CD8-positive, alpha-beta memory T cell (primary cell): Measurements from ENCODE around the gene DGKB. TPM values are rescaled to one million over a fixed set of nuclear protein-coding genes. Genes with fewer than 3 reads are reported as not detected.

Experiments
- CTCF ChIA-PET: fragments of 350-600 bp; sonication (Branson Sonifier 250); formaldehyde crosslinking; loops from one replicate; lab custom pipeline; 2021; ENCODE audit warnings: antibody characterized with exemption; lab: Charles Lee
- POLR2A ChIA-PET: fragments of 350-600 bp; sonication (Branson Sonifier 250); formaldehyde crosslinking; loops from one replicate; lab custom pipeline; 2021; ENCODE audit warnings: antibody characterized with exemption; lab: Charles Lee
- DNase-seq, 5 donors: peaks; one replicate each; pipeline versions ENCODE4 v3.0.0 to v3.0.0-alpha.2; 2020 to 2022; ENCODE audit warnings: mixed read lengths in 1 of 5
- H3K27ac ChIP-seq: one replicate; pipeline ENCODE4 v1.7.0; 2013; ENCODE audit warnings: low read depth, mild to moderate bottlenecking, low read length, moderate library complexity
- H3K27me3 ChIP-seq: 2 replicates; pipeline ENCODE4 v1.7.0; 2013; ENCODE audit warnings: low read length, mild to moderate bottlenecking; ENCODE audit not compliant: insufficient read depth, poor library complexity, severe bottlenecking
- H3K36me3 ChIP-seq: 2 replicates; pipeline ENCODE4 v1.7.0; 2013; ENCODE audit warnings: mild to moderate bottlenecking, low read length, moderate library complexity; ENCODE audit not compliant: insufficient read depth
- H3K4me1 ChIP-seq: 2 replicates; pipeline ENCODE4 v1.7.0; 2013; ENCODE audit warnings: mild to moderate bottlenecking, low read length, moderate library complexity; ENCODE audit not compliant: insufficient read depth
- H3K4me3 ChIP-seq: 2 replicates; pipeline ENCODE4 v1.7.0; 2013; ENCODE audit warnings: mild to moderate bottlenecking, low read length
- H3K9me3 ChIP-seq: 2 replicates; pipeline ENCODE4 v1.7.0; 2013; ENCODE audit warnings: mild to moderate bottlenecking, low read length
- H3K27ac Mint-ChIP-seq, 8 donors: one replicate each; pipeline ENCODE4 v1.8.0; 2020 to 2021; ENCODE audit warnings: mixed read lengths in 8 of 8, mild to moderate bottlenecking in 6 of 8, inconsistent platforms in 3 of 8, moderate library complexity in 3 of 8
- H3K27me3 Mint-ChIP-seq, 2 donors: one replicate each; pipeline ENCODE4 v1.8.0; 2020 to 2021; ENCODE audit warnings: mixed read lengths in 2 of 2, mild to moderate bottlenecking in 1 of 2, moderate library complexity in 1 of 2
- H3K36me3 Mint-ChIP-seq, 3 donors: one replicate each; pipeline ENCODE4 v1.8.0; 2020 to 2021; ENCODE audit warnings: mixed read lengths in 3 of 3, inconsistent platforms in 1 of 3, mild to moderate bottlenecking in 1 of 3
- H3K4me1 Mint-ChIP-seq, 3 donors: one replicate each; pipeline ENCODE4 v1.8.0; 2020 to 2021; ENCODE audit warnings: mixed read lengths in 3 of 3, inconsistent platforms in 1 of 3, mild to moderate bottlenecking in 1 of 3
- H3K4me3 Mint-ChIP-seq, 7 donors: one replicate each; pipeline ENCODE4 v1.8.0; 2020 to 2021; ENCODE audit warnings: mixed read lengths in 7 of 7, mild to moderate bottlenecking in 6 of 7, moderate library complexity in 4 of 7, inconsistent platforms in 2 of 7
- H3K9me3 Mint-ChIP-seq, 5 donors: one replicate each; pipeline ENCODE4 v1.8.0; 2020 to 2022; ENCODE audit warnings: mixed read lengths in 5 of 5, mild to moderate bottlenecking in 3 of 5, moderate library complexity in 2 of 5, inconsistent platforms in 1 of 5
- polyA plus RNA-seq: library from polyadenylated mRNA; unstranded; fragments of 300-500 nt; fragmentation: Illumina TruSeq; gene quantifications from one replicate; pipeline ENCODE4 v1.2.3, GENCODE V29; 2021
- total RNA-seq, 2 experiments: library from RNA; stranded (reverse); gene quantifications; one replicate each; pipeline ENCODE4 v1.2.3, GENCODE V29; 2021

DGKB gene
- total and polyA plus RNA-seq, 3 experiments from 2014 or later = not detected

DNA sequence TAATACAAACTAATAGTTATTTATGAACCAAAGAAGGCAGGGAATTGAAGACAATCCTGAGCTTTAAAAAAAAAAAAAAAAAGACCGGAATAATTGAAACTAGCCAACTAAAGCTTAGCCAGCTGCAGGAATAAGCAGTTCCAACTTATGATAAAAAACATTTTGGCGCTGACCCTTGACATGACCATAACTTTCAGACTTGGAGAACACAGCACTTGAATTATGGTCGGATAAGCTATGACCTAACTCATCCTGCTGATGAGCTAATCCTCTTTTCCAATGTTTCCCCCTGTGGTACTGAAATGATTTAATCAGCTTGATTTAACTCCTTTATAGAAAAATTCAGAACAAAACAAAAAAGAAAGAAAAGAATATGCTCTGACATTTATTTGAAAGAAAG is 181.8 kb downstream of the DGKB start:
- H3K4me3 ChIP-seq = no peak overlapping the region
- Mint-ChIP-seq H3K27ac (no peak overlapping the region), H3K9me3 (no peaks in the 10 kb centered on the region), H3K4me3 (no peak overlapping the region), H3K36me3 (no peaks in the 10 kb centered on the region), H3K27me3 (no peaks in the 10 kb centered on the region), H3K4me1 (no peaks in the 10 kb centered on the region)
- no peaks in the 10 kb centered on the region for H3K4me1 ChIP-seq
- no peak overlapping the region for H3K27ac ChIP-seq
- no peaks in the 10 kb centered on the region for H3K27me3 ChIP-seq
- ChIA-PET POLR2A (no interaction called here), CTCF (no interaction called here)
- H3K9me3 ChIP-seq = no peaks in the 10 kb centered on the region
- H3K36me3 ChIP-seq = no peaks in the 10 kb centered on the region
- no peak for DNase-seq

DNA sequence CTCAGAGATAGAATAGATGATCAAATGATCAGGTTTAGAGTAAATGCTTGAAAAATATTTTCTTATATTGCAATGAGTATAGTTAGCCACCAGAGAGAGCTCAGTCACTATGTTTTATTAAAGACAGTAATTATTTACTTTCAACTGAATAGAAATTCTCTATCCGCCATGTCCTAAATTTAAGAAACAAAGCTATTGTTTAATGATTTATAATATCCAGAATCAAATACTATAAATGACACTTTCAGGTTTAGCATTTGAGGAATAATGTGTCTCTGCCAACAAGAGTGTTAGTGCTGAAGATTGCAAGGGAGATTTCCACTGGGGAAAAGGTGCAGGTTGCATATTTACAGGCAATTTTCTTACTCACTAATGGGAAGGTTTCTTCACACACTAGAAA is 184.7 kb downstream of the DGKB start:
- no peak overlapping the region for H3K4me3 Mint-ChIP-seq
- ChIA-PET POLR2A (no interaction called here), CTCF (no interaction called here)
- no peaks in the 10 kb centered on the region for H3K4me1 Mint-ChIP-seq
- H3K27ac Mint-ChIP-seq = no peak overlapping the region
- no peaks in the 10 kb centered on the region for H3K9me3 Mint-ChIP-seq
- no peaks in the 10 kb centered on the region for H3K27me3 ChIP-seq
- H3K27me3 Mint-ChIP-seq = no peaks in the 10 kb centered on the region
- no peaks in the 10 kb centered on the region for H3K36me3 Mint-ChIP-seq
- no peak overlapping the region for H3K4me3 ChIP-seq
- H3K36me3 ChIP-seq = no peaks in the 10 kb centered on the region
- no peak for DNase-seq
- H3K4me1 ChIP-seq = no peaks in the 10 kb centered on the region
- H3K9me3 ChIP-seq = no peaks in the 10 kb centered on the region
- H3K27ac ChIP-seq = no peak overlapping the region

DNA sequence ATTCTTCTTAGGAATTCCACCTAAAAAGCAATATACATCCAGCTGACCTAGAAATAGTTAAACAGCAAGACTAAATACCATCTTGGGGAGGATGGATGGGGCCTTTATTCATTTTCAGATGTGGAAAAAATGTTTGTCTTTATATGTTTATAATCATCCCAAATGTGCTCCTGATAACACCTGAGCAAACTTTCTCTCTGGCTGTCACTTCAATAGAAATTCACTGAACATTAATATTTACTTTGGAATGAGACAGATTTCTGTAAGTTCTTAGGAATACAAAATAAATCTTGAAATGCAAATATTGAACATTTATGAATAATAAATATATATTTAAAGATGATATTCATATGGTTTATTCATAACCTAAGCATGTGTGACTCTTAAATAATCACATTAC is 185.4 kb downstream of the DGKB start:
- no peak for DNase-seq
- Mint-ChIP-seq H3K4me3 (no peak overlapping the region), H3K36me3 (no peaks in the 10 kb centered on the region), H3K9me3 (no peaks in the 10 kb centered on the region), H3K27me3 (no peaks in the 10 kb centered on the region), H3K4me1 (no peaks in the 10 kb centered on the region), H3K27ac (no peak overlapping the region)
- Histone ChIP-seq H3K36me3 (no peaks in the 10 kb centered on the region), H3K4me3 (no peak overlapping the region), H3K27ac (no peak overlapping the region), H3K4me1 (no peaks in the 10 kb centered on the region), H3K9me3 (no peaks in the 10 kb centered on the region), H3K27me3 (no peaks in the 10 kb centered on the region)
- CTCF ChIA-PET = no interaction called here
- POLR2A ChIA-PET = no interaction called here

DNA sequence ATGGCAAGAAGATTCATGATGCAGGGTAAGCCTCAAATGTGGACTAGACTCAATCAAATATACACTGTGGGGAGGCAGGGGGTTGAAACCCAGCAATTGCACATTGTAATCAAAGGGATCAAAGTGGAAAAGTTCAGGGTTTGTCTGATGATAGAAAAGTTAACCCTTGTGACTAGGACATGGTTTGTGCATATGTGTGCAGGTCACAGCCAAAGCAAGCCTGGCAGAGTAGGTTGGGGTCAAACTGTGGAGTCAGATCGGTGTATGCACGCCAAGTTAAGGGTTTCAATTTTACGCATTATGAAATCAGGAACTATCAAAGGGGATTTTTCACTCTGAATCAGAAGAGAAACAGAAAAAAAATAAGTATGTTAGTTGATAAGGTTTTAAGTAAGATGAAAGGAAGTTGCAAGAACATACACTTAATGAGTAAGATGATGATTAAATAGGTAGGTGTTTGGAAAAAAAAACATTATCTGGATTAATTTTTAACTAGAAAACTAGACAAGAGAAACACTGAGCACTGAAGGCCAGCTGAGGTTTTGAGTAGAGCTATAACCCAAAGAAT is 188.3 kb downstream of the DGKB start:
- H3K27ac ChIP-seq = no peak overlapping the region
- ChIA-PET CTCF (no interaction called here), POLR2A (no interaction called here)
- no peaks in the 10 kb centered on the region for H3K4me1 ChIP-seq
- H3K4me3 ChIP-seq = no peak overlapping the region
- Mint-ChIP-seq H3K4me1 (no peaks in the 10 kb centered on the region), H3K4me3 (no peak overlapping the region), H3K9me3 (no peaks in the 10 kb centered on the region), H3K27me3 (no peaks in the 10 kb centered on the region), H3K27ac (no peak overlapping the region), H3K36me3 (no peaks in the 10 kb centered on the region)
- no peaks in the 10 kb centered on the region for H3K36me3 ChIP-seq
- DNase-seq = no peak
- no peaks in the 10 kb centered on the region for H3K9me3 ChIP-seq
- H3K27me3 ChIP-seq = no peaks in the 10 kb centered on the region

DNA sequence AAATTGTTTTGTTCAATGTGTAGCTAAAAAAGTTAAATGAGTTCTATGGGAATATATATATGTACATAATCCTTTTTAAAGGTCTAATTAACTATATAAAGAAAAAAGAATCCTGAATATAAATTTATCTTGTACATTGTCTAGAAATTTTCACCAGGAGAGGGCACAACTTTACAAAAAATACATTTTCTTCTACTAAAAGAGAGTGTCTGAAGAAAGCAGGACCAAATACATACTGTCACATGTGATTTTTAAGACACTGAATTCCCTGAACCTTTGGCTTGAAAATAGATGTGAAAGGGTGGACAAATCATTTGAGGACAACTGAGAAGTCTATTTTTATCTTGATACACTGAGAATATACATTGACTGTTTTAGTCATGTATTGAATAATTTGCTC is 204.3 kb downstream of the DGKB start:
- Mint-ChIP-seq H3K4me1 (no peaks in the 10 kb centered on the region), H3K9me3 (peaks cover 0 to 1% (median 0%) of the 10 kb centered on the region in 5 donors), H3K27ac (no peak overlapping the region), H3K4me3 (no peak overlapping the region), H3K27me3 (peaks cover 0 to 2% of the 10 kb centered on the region in 2 donors), H3K36me3 (no peaks in the 10 kb centered on the region)
- no peaks in the 10 kb centered on the region for H3K27me3 ChIP-seq
- ChIA-PET POLR2A (no interaction called here), CTCF (no interaction called here)
- H3K4me3 ChIP-seq = no peak overlapping the region
- H3K4me1 ChIP-seq = no peaks in the 10 kb centered on the region
- H3K9me3 ChIP-seq = no peaks in the 10 kb centered on the region
- H3K36me3 ChIP-seq = no peaks in the 10 kb centered on the region
- DNase-seq = no peak
- H3K27ac ChIP-seq = no peak overlapping the region

DNA sequence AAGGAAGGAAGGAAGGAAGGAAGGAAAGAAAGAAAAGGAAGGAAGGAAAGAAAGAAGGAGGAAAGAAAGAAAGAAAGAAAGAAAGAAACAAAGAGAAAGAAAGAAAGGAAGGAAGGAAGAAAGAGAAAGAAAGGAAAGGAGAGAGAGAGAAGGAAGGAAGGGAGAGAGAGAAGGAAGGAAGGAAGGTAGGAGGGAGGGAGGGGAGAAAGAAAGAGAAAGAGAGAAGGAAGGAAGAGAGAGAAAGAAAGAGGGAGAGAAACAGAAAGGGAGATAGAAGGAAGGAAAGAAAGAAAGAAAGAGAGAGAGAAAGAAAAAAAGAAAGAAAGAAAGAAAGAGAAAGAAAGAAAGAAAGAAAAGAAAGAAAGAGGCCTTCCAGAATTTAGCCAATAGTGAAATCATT is 204.9 kb downstream of the DGKB start:
- no peak overlapping the region for H3K27ac Mint-ChIP-seq
- H3K27me3 ChIP-seq = no peaks in the 10 kb centered on the region
- no peaks in the 10 kb centered on the region for H3K9me3 Mint-ChIP-seq
- POLR2A ChIA-PET = no interaction called here
- H3K36me3 ChIP-seq = no peaks in the 10 kb centered on the region
- no peak overlapping the region for H3K4me3 Mint-ChIP-seq
- no peaks in the 10 kb centered on the region for H3K4me1 ChIP-seq
- no peaks in the 10 kb centered on the region for H3K27me3 Mint-ChIP-seq
- no peak for DNase-seq
- no peaks in the 10 kb centered on the region for H3K36me3 Mint-ChIP-seq
- no peaks in the 10 kb centered on the region for H3K4me1 Mint-ChIP-seq
- CTCF ChIA-PET = no interaction called here
- no peaks in the 10 kb centered on the region for H3K9me3 ChIP-seq
- no peak overlapping the region for H3K27ac ChIP-seq
- H3K4me3 ChIP-seq = no peak overlapping the region

DNA sequence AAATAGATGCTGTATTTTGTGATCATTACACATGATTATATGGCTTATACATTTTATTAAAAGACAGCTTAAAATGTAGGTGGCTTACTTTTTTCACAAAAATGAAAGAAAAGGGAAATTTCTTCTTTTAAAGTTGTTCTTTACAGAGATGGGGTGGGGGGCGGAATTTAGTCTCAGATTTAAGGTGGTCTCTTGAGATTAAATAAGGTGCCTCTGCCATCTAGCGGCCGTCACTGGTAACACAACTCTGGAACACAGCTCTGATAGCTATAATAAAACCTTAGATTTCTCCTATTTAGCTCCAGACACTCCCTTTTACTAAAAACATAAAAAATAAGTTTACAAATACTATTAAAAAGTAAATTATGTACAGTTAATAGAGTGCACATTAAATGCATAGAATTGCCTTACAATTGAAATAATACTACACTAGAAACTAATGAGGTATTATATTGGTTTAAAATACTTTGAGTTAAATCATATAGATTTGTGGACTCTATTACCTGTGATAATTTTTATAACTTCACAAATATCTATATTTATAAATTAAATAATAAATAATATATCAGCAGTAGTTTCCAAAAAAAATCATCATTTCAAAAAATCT is 210.9 kb downstream of the DGKB start:
- no peak overlapping the region for H3K4me3 ChIP-seq
- H3K4me3 Mint-ChIP-seq = no peak overlapping the region
- POLR2A ChIA-PET = no interaction called here
- peaks cover 0 to 8% of the 10 kb centered on the region in 2 donors for H3K27me3 Mint-ChIP-seq
- no peaks in the 10 kb centered on the region for H3K4me1 Mint-ChIP-seq
- no peaks in the 10 kb centered on the region for H3K9me3 ChIP-seq
- H3K27me3 ChIP-seq = no peaks in the 10 kb centered on the region
- CTCF ChIA-PET = interaction anchor here (0.6 to 2.2 kb wide), 15 partner anchors 11 to 1446 kb away, joined by 3 to 25 read pairs (median 4); no protein-coding TSS in a partner anchor
- no peaks in the 10 kb centered on the region for H3K36me3 ChIP-seq
- H3K27ac Mint-ChIP-seq = no peak overlapping the region
- no peaks in the 10 kb centered on the region for H3K36me3 Mint-ChIP-seq
- peak; percentile 3 to 53 (median 30) for DNase-seq
- no peaks in the 10 kb centered on the region for H3K4me1 ChIP-seq
- H3K9me3 Mint-ChIP-seq = no peaks in the 10 kb centered on the region
- no peak overlapping the region for H3K27ac ChIP-seq

DNA sequence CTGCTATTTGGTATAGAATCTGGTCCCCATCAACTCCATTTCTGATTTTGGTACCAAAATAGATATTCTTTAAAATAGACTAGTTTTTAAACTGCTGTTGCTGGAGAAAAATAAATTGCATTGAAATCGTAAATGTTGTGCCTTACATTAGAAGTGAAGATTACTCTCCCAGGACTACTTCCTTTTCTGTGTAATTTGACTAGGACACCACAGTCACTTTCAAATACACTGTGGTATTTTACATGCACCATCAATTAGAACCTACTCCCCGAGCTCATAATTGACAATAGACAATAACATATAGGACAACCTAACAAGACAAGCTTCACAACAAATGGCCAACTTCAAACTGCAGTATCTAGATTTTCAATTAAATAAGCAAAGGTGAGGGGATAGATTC is 211.5 kb downstream of the DGKB start:
- Mint-ChIP-seq H3K27me3 (peaks cover 0 to 8% of the 10 kb centered on the region in 2 donors), H3K36me3 (no peaks in the 10 kb centered on the region), H3K27ac (no peak overlapping the region), H3K4me1 (no peaks in the 10 kb centered on the region), H3K4me3 (no peak overlapping the region), H3K9me3 (no peaks in the 10 kb centered on the region)
- H3K9me3 ChIP-seq = no peaks in the 10 kb centered on the region
- H3K36me3 ChIP-seq = no peaks in the 10 kb centered on the region
- H3K27ac ChIP-seq = no peak overlapping the region
- POLR2A ChIA-PET = no interaction called here
- DNase-seq = no peak
- H3K4me3 ChIP-seq = no peak overlapping the region
- no peaks in the 10 kb centered on the region for H3K4me1 ChIP-seq
- H3K27me3 ChIP-seq = no peaks in the 10 kb centered on the region
- CTCF ChIA-PET = interaction anchor here (1.0 to 2.2 kb wide), 10 partner anchors 10 to 1446 kb away, joined by 3 to 25 read pairs (median 4); no protein-coding TSS in a partner anchor
